GM12872 (cell line): Measurements from ENCODE around the gene OPN1MW.
"Not testable (repeated sequence)": the region's sequence is repeated elsewhere in the genome, so short reads cannot be mapped to it uniquely, and the experiment has no call there.

Experiments
- TF ChIP-seq, protein P1 (sequence below): IDR thresholded peaks from 3 replicates; pipeline ENCODE4 v1.5.1; 2011; ENCODE audit warnings: low read depth, mild to moderate bottlenecking, low read length, moderate library complexity; ENCODE audit not compliant: insufficient read depth

OPN1MW gene

DNA sequence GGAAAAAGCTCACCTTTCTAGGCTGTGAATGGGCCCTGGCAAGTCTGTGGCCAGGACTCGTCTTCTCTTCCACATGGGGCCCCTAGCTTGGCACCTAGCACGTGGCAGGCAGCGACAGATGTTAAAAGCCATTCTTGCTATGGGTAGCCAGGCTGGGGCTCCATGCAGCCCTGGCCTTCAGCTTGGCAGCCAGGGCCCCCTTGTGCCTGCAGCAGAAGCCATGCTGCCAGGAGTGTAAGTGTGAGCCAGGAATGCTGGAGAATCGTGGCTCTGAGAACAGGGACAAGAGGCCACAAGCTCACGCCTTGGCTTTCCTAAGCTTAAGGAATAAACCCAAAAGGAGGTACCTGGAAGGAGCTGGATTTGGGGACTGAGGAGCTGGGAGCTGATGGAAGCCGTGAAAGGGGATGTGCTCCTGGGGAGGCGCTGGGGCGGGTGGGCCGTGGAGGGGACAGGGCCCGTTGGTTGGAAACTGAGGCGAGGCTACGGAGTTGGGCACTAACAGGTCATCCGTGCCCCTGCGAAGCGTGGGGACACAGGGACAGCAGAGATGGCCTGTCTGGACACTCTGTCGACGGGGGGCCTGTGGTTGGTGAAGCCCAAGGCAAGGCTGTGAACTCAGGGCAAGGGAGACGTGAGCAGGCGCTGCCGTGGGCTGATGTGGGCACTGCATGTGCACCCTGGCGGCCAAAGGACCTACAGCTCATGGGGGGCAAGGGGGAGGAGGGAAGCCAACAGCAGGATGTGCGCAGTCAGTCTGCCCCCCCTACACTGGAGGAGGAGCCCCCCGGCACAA lies 39.2 kb upstream of the OPN1MW start:
- TF ChIP-seq, protein P1, sequence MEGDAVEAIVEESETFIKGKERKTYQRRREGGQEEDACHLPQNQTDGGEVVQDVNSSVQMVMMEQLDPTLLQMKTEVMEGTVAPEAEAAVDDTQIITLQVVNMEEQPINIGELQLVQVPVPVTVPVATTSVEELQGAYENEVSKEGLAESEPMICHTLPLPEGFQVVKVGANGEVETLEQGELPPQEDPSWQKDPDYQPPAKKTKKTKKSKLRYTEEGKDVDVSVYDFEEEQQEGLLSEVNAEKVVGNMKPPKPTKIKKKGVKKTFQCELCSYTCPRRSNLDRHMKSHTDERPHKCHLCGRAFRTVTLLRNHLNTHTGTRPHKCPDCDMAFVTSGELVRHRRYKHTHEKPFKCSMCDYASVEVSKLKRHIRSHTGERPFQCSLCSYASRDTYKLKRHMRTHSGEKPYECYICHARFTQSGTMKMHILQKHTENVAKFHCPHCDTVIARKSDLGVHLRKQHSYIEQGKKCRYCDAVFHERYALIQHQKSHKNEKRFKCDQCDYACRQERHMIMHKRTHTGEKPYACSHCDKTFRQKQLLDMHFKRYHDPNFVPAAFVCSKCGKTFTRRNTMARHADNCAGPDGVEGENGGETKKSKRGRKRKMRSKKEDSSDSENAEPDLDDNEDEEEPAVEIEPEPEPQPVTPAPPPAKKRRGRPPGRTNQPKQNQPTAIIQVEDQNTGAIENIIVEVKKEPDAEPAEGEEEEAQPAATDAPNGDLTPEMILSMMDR: no peak

DNA sequence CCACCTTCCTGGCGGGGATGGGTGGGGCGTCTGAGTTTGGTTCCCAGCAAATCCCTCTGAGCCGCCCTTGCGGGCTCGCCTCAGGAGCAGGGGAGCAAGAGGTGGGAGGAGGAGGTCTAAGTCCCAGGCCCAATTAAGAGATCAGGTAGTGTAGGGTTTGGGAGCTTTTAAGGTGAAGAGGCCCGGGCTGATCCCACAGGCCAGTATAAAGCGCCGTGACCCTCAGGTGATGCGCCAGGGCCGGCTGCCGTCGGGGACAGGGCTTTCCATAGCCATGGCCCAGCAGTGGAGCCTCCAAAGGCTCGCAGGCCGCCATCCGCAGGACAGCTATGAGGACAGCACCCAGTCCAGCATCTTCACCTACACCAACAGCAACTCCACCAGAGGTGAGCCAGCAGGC lies 38.4 kb upstream of the OPN1MW start, which contains the start of gene OPN1LW:
Gene OPN1LW (plus strand): TSS at position 234 of the 400 bp plus-strand sequence. CDS start 41 bp downstream, at position 275.
- TF ChIP-seq, protein P1: not testable (repeated sequence)

DNA sequence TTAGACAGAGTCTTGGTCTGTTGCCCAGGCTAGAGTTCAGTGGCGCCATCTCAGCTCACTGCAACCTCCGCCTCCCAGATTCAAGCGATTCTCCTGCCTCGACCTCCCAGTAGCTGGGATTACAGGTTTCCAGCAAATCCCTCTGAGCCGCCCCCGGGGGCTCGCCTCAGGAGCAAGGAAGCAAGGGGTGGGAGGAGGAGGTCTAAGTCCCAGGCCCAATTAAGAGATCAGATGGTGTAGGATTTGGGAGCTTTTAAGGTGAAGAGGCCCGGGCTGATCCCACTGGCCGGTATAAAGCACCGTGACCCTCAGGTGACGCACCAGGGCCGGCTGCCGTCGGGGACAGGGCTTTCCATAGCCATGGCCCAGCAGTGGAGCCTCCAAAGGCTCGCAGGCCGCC lies 37.1 kb downstream of the OPN1MW start, which contains the start of gene OPN1MW2:
Gene OPN1MW2 (plus strand): TSS at position 301 of the 400 bp plus-strand sequence. CDS start 60 bp downstream, at position 361.
- TF ChIP-seq, protein P1: not testable (repeated sequence)
